Endothelial cell (in vitro differentiated cells): ENCODE results near the gene MSRB3. TPM values are rescaled to one million over a fixed set of nuclear protein-coding genes. Genes with fewer than 3 reads are reported as not detected.

Experiments used
- DNase-seq: peaks from one replicate; pipeline ENCODE4 v3.0.0; 2021; ENCODE audit warnings: low spot score
- H3K27ac Mint-ChIP-seq: one replicate; pipeline ENCODE4 v1.8.0; 2021; ENCODE audit warnings: mixed read lengths, inconsistent platforms; ENCODE audit not compliant: unreplicated experiment
- H3K27me3 Mint-ChIP-seq: one replicate; pipeline ENCODE4 v1.8.0; 2021; ENCODE audit warnings: mild to moderate bottlenecking, moderate library complexity, mixed read lengths, inconsistent platforms; ENCODE audit not compliant: unreplicated experiment
- H3K36me3 Mint-ChIP-seq: one replicate; pipeline ENCODE4 v1.8.0; 2021; ENCODE audit warnings: mild to moderate bottlenecking, low read depth, mixed read lengths, inconsistent platforms; ENCODE audit not compliant: unreplicated experiment
- H3K4me1 Mint-ChIP-seq: one replicate; pipeline ENCODE4 v1.8.0; 2021; ENCODE audit warnings: mild to moderate bottlenecking, mixed read lengths, inconsistent platforms; ENCODE audit not compliant: unreplicated experiment
- H3K4me3 Mint-ChIP-seq: one replicate; pipeline ENCODE4 v1.8.0; 2021; ENCODE audit warnings: mild to moderate bottlenecking, mixed read lengths, inconsistent platforms; ENCODE audit not compliant: unreplicated experiment
- H3K9me3 Mint-ChIP-seq: one replicate; pipeline ENCODE4 v1.8.0; 2021; ENCODE audit warnings: mixed read lengths, inconsistent platforms; ENCODE audit not compliant: unreplicated experiment
- CTCF ChIP-seq: fragments of 200-600 bp; sonication (generic); IDR thresholded peaks from one replicate; pipeline ENCODE4 v1.5.0; 2021; ENCODE audit warnings: antibody characterized with exemption; ENCODE audit not compliant: unreplicated experiment
- total RNA-seq: library from RNA; stranded (reverse); fragmentation: NEBNext Ultra II Directional; extraction: Animal tissue kit (Norgen Biotek cat#: 25700); gene quantifications from one replicate; pipeline ENCODE4 v1.2.1, GENCODE V29; 2021; ENCODE audit not compliant: unreplicated experiment

MSRB3 gene
- total RNA-seq, 1 donor from 2014 or later = 19.9 TPM

GRCh38 chr12:65318186-65318685 is 39.8 kb downstream of the MSRB3 start:
- Mint-ChIP-seq H3K27me3 (peaks cover 2% of the 10 kb centered on the region), H3K4me3 (no peak overlapping the region), H3K4me1 (peaks cover 3% of the 10 kb centered on the region), H3K36me3 (no peaks in the 10 kb centered on the region), H3K27ac (no peak overlapping the region), H3K9me3 (no peaks in the 10 kb centered on the region)
- DNase-seq = no peak
- no peak for TF ChIP-seq CTCF

DNA sequence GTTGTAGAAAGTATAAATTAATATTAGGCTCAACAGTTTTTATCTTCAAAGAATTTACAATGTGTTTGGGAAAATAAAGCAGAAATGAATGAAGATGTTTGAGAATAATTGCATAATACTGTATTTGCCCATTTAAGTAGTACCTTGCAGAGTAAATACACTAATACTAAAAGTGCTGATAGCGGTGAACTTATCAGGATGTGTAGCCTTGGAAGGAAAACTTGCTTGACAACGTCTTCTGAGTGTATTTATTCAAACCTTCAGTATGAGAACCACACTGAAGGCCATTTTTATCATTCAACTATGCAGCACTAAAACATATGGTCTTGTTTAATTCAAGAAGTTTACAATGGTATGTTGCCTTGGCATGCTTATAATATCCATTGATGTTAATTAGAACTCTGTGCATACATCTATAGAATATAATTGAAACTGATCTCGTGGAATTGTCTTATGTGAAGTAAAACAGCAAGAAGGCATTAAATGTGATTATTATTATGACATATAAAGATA is 41.3 kb downstream of the MSRB3 start:
- peaks cover 3% of the 10 kb centered on the region for H3K4me1 Mint-ChIP-seq
- no peak overlapping the region for H3K27ac Mint-ChIP-seq
- DNase-seq = no peak
- H3K9me3 Mint-ChIP-seq = no peaks in the 10 kb centered on the region
- peaks cover 2% of the 10 kb centered on the region for H3K27me3 Mint-ChIP-seq
- no peaks in the 10 kb centered on the region for H3K36me3 Mint-ChIP-seq
- no peak for TF ChIP-seq CTCF
- H3K4me3 Mint-ChIP-seq = no peak overlapping the region

DNA sequence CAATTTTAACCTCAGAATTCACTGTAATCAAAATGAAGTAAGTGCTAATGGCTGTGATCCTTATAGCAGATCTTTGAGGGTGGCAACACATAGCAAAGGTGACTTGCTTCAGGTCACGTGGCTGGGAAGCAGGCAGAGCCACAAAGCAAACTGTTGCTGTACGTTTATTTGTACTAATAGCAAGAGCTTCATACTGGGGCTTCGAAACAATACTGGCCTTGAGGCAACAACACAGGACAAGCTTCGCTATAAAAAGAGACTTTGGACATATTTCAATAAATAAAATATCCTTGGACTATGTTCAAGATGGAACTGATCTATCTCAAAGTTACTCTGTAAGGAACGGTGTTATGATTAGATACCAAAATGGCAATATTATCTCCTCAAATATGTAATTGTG is 44.6 kb downstream of the MSRB3 start:
- H3K9me3 Mint-ChIP-seq = no peaks in the 10 kb centered on the region
- H3K27ac Mint-ChIP-seq = no peak overlapping the region
- no peaks in the 10 kb centered on the region for H3K36me3 Mint-ChIP-seq
- DNase-seq = no peak
- H3K4me3 Mint-ChIP-seq = no peak overlapping the region
- H3K4me1 Mint-ChIP-seq = peaks cover 3% of the 10 kb centered on the region
- TF ChIP-seq CTCF = no peak
- H3K27me3 Mint-ChIP-seq = peaks cover 2% of the 10 kb centered on the region

DNA sequence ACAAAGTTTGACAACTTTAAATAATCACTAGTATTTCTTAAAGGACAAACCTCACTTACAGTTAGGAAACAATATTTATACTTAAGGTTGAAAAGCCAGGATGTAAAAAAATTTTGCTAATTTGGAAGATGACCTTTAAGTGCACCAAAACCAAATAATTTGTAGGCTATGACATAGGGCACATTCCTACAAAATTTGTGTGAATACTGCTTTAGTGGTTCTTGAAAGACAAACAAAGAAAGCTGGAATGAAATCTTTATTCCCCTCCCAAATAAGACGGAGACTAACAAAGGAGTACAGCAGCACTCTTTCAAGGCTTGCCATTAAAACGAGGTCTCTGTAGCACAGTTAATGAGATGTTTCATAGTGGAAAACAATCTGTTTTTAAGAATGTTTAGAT is 45.6 kb downstream of the MSRB3 start:
- Mint-ChIP-seq H3K9me3 (no peaks in the 10 kb centered on the region), H3K4me3 (no peak overlapping the region), H3K27me3 (no peaks in the 10 kb centered on the region), H3K27ac (no peak overlapping the region), H3K4me1 (peaks cover 3% of the 10 kb centered on the region), H3K36me3 (no peaks in the 10 kb centered on the region)
- no peak for TF ChIP-seq CTCF
- DNase-seq = no peak

DNA sequence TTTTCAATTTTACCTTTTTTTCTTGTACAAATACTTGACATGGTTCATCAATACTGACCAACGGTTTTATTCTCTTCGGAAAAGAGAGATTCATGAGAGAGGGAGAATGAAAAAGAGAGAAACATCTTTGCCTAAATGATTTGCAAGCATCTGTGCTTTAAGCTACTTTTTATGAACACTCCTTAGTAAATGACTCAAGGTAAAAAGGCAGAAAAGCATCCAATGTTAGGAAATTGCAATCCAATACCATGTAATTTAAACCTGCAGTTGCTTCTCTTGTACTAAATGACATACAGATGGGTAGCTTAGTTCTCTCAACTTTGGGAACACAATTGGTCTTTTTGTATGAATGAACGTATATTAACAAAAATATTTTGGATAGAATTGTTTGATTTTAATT is 46.1 kb downstream of the MSRB3 start:
- TF ChIP-seq CTCF = no peak
- Mint-ChIP-seq H3K27ac (no peak overlapping the region), H3K9me3 (no peaks in the 10 kb centered on the region), H3K4me3 (no peak overlapping the region), H3K36me3 (no peaks in the 10 kb centered on the region), H3K4me1 (peaks cover 3% of the 10 kb centered on the region), H3K27me3 (no peaks in the 10 kb centered on the region)
- DNase-seq = no peak
